IPS-NIHi11 (cell line): ENCODE data around the gene TBC1D22B.
"Not testable (repeated sequence)": the region's sequence is repeated elsewhere in the genome, so short reads cannot be mapped to it uniquely, and the experiment has no call there.

Experiments used
- DNase-seq: peaks from one replicate; pipeline ENCODE4 v3.0.0; 2012; ENCODE audit warnings: mixed read lengths, low spot score

Gene TBC1D22B

GRCh38 chr6:37269105-37269504, 11.5 kb downstream of the TBC1D22B start:
- DNase-seq, result no peak

DNA sequence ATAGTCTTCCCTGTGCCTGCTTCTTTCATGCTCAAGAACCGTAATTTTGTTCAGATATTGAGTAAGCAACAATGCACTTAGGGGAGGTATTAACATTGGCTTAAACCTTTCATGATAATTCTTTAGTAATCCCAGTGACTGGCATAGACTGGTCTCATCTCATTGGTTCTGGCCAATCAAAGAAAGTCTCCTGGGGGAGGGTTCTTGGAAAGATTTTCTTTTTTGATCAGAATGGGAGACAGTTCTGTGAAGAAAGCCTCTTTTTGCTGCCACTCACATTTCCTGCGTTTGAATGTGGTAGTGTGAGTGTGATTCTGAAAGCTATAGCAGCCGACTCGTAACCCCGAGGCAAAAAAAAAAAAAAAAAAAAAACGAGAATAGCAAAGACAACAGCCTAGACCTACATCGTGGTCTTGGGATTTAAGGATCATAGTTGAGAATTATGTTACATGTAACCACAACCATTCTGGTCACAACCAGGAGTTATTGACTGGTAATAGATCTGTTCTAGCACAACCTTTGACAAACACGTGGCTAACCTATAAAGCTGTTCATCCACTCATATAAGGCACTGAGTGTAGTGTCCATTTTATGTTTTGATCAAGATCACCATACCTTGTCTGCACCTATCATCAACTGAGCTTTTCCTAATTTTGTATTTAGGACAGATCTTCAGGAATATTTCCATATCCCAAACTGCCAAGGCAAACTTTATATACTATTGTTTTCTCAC, 15.4 kb downstream of the TBC1D22B start:
- no peak for DNase-seq

DNA sequence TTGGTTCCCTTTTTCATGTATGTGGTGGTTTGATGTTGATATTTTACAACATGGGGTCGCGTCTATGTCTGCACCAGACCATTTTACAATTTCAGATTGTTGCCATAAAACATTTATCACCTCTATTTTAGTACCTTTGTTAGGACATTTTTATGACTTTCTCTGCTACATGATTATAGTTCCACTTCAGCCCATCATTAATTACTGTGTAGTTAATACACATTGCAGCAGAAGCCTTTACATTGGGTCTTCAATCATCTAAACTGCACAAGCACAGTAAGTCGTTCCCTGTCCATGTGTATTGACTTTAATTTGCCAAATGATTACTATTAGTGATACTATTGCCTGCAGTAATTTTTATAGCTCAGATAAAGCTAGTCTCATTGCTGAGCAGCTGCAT, 16.1 kb downstream of the TBC1D22B start:
- DNase-seq, result no peak

GRCh38 chr6:37275350-37275749, 17.8 kb downstream of the TBC1D22B start:
- no peak for DNase-seq

DNA sequence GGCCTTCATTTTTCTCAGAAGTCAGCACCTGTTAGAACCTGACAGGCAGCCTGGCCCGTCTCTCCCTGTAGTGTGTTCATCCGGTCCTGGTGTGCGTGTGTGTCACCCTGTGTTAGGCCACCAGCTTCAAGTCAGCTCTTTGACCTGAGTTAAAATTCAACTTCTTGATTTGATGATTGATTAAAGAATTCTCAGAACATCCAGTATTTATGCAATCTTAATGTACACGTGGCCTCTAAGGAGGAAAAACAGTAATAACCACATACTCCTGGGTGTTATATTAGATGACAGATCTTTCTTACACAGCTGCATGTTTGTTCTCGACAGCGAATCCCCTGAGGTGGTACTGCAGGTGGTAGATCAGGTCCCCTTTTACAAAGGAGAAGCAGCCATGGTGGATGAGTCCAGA, 19.4 kb downstream of the TBC1D22B start:
- no peak for DNase-seq

DNA sequence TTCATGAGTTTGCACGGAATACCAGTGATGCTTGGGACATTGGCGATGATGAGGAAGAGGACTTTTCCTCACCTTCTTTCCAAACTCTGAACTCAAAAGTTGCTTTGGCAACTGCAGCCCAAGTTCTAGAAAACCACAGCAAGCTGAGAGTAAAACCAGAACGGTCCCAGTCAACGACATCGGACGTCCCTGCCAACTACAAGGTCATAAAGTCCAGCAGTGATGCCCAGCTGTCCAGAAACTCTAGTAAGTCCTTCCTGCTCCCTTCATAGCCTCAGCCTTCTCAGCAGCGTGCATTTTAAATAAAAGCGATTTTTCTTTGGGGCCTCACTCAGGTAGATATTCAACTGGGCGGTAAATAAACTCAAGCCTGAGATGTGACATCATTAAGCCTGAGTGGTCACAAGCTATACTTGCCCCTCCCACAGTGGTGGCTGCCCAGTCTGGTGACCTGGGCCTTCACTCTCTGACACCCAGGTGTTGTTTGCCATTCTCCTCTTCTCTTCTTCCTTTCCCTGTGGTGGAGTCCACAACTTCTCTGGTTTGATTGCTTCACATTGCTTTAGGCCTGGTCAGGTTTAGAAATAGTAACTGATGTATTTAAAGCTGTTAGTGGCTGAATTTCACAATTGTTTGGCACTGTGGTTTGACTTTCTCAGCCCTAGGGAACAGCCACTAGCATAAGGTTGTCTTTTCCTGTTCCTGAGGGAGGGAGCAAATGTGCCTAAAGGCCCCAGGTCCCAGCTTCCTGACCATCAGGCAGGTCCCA, 22.0 kb downstream of the TBC1D22B start:
- no peak for DNase-seq

DNA sequence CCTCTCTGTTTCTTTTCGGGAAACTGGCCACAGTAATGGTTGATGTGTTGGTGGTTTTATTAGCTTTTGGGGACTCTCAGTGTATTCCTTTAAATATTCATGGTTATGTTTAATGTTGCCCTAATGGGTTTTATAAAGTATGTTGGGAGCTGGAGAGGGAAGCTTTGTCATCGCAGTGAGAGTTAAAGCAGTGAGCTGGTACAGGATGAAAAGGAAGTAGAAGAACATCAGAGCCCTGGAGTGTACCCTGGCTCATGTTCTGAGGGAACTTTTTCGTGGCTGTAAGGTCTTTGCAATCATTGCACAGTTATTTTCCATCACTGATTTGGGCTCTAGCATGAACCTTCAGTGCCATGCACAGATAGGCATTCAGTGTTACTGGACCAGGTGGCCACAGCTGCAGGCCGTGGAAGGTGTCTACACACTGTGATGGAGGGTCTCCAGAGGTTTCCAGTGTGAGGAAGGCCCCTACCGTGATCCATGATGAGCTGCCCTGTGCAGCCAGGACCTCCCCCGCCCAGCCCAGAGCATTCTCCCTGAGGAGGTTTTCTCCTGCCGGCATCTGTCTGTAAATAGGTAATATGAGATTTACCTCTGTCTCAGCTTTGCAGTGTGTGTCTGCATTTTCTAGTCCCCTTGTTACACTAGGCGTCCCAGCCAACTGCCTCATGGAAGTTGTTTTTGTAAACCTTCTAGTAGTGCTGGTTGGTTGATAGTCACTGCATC, 22.8 kb downstream of the TBC1D22B start:
- DNase-seq, result no peak

GRCh38 chr6:37282371-37282770, 24.8 kb downstream of the TBC1D22B start:
- no peak for DNase-seq

DNA sequence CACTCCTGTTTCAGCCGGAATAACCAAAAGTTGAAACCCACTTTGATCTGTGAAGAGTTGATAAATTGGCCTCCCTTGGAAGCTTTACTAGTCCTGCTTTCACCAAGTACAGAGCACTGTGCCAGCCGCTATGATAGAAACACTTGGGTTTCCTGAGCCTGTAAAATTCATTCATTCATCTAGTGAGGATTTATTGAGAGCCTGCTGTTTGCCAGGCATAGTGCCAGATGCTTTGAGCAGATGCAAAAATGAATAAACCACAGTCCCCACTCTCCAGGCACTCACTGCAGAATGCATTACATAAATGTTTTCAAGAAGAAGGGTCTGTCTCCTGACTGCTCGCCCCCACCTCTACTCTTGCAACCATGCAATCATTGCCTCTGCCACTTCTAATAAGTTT, 25.7 kb downstream of the TBC1D22B start:
- DNase-seq, result no peak

DNA sequence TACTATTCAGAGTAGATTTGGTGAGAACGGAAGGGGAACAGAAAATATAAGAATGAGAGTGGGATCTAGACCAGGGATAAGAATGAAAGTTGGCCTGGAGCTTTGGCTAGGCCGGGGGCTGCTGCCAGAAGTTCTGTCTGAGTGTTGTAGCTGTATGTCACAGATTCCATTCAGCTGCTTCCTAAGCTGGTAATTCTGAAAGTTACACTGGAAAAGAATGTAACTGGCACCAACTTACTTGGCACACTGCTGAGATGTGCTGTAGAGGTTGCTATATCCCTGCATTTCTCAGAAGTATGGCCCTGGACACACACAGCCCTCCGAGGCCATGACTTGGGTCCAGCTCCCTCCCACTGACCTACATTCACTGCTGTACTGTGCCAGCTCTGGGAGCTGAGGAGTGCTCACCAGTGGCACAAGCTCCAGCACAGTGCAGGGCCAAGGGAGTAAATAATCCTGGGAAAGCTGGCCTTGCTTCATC, 26.1 kb downstream of the TBC1D22B start:
- no peak for DNase-seq

- DNase-seq, result no peak
Observed at GRCh38 chr6:37284781-37285180, 27.2 kb downstream of the TBC1D22B start.

DNA sequence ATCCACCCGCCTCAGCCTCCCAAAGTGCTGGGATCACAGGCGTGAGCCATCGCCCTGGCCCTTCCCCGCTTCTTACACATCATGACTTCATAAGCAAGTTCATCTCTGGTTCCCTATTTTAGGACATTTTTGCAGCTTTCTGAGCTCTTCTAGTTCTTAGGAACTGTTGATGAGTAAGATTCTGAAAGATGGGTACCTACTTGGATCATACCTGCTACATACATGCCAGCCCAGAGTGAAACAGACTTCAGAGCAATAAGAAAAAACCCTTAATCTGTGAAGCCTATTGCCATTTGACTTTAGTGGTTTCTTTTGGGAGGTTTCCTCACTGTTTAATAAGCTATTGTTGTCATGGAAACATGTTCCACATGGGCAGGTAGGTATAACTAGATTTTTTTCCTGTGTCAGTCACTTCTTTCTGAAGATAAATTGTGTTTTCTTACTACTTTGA, 28.3 kb downstream of the TBC1D22B start:
- DNase-seq, result no peak

GRCh38 chr6:37287519-37288157, 30.1 kb downstream of the TBC1D22B start:
- no peak for DNase-seq

DNA sequence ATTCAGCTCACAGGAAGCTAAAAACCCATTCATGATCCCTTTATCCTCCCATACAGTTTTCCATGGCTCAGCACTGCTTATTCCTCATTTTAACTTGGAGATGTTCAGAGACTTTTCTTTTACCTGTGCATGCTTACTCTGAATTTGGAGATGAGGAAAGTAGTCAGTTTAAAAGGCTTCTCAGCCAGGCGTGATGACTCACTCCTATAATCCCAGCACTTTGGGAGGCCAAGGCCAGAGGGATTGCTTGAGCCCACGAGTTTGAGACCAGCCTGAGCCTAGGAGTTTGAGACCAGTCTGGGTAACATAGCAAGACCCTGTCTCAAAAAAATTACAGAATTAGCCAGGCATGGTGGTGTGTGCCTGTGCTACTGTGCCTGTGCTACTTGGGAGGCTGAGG, 30.7 kb downstream of the TBC1D22B start:
- no peak for DNase-seq

DNA sequence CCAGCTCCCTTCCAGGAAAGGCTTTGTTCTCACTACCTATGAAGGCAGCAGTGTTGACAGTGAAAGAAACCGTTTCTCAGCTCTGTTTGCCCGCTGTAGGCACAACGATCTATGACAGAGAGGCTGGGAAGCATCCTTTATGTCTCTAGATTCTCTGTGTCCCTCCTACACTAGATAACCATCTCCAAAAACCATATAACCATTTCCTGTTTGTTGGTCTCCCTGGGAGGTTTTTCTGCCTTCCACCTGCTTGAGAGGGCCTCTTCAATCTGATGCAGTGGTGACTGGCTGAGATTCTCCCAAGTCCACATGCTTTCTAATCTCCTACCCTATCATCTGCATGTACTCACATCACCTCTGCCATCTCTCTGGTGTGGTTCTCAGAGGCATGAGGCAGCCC, 32.4 kb downstream of the TBC1D22B start:
- DNase-seq, result no peak

DNA sequence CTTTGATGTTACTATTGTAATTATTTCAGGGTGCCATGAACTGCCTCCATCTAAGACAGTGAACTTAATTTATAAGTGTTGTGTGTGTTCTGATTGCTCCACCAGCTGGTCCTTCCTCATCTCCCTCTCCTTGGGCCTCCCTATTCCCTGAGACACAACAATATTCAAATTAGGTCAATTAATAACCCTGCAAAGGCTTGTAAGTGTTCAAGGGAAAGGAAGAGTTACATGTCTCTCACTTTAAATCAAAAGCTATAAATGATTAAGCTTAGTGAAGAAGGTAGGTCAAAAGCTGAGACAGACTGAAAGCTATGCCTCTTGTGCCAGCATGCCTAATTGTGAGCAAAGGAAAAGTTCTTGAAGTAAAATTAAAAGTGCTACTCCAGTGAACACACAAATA, 35.9 kb downstream of the TBC1D22B start:
- DNase-seq, result no peak

GRCh38 chr6:37297637-37298036, 40.1 kb downstream of the TBC1D22B start:
- DNase-seq, result not testable (repeated sequence)

- no peak for DNase-seq
Observed at GRCh38 chr6:37298958-37299357, 41.4 kb downstream of the TBC1D22B start.

DNA sequence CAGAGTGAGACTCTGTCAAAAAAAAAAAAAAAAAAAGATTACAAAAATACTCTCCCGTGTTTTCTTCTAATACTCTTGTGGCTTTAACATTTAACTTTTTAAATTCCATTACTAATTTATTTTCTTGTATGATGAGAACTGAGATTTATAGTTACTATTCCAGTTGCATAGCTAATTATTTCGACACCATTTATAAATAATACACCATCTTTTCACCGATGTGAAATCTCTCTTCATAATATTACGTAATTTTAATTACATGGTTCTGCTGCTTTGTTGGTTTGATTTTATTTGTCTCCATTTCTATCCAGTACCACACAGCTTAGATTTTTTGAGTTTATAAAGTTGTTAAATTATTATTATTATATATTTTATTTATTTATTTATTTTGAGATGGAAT, 42.4 kb downstream of the TBC1D22B start:
- DNase-seq, result no peak

DNA sequence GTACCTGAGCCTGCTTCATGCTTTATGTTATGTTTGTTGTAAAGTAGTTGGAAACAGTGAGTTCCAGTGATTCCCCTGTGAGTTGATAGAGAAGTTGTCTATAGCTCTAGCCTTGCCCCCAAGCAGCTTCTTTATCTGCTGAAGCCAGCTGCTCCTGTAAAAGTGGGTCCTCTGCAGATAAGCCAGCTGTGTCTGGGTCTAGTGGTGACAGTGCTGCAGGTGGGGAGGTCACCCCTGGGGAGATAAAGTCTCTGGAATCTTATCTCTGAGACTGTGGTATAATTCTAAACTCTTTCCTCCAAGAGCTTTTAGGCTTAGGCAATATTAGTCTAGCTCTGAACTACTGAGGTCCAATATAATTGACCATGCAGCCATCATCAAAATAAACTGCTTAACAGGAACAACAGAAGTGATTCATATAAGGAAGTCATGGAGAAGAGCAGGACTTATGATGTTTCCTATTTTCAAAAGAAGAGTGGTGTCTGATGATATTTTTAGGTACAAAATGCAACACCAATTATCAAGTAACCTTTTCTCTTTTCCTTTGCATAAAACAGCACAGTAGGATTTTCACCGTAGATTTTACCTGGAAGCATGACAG, 44.6 kb downstream of the TBC1D22B start:
- DNase-seq, result no peak

GRCh38 chr6:37303091-37303660, 45.6 kb downstream of the TBC1D22B start:
- DNase-seq, result no peak
